Measurements from ENCODE around the gene C20orf204. TPM values are rescaled to one million over a fixed set of nuclear protein-coding genes. Genes with fewer than 3 reads are reported as not detected.

C20orf204 gene
- total and polyA plus RNA-seq, 2 of the 8 experiments (the other 6 are each of a cell fraction or from before 2014, with no cell fraction given) = 0.39 to 0.52 TPM

GRCh38 chr20:64001607-64002011, 34.4 kb upstream of the C20orf204 start (continued):
- TF ChIP-seq CHD7 (IDR thresholded peaks at IDR 0.05; ENCODE audit: insufficient replicate concordance, low read length) (no peak), CTBP2 (IDR thresholded peaks at IDR 0.05; ENCODE audit: borderline replicate concordance, insufficient read depth, insufficient read length, low read length) (no peak), HDAC2 (IDR thresholded peaks at IDR 0.05; ENCODE audit: borderline replicate concordance in 1 of 2, low read depth in 2 of 2, low read length in 2 of 2) (no peak), TCF12 (IDR thresholded peaks at IDR 0.05; ENCODE audit: low read depth, low read length) (no peak), PHF8 (conservative IDR thresholded peaks at IDR 0.05; ENCODE audit: low read depth, low read length) (no peak), FOSL1 (IDR thresholded peaks at IDR 0.05; ENCODE audit: insufficient read depth, low read depth, low read length) (no peak), BRCA1 (IDR thresholded peaks at IDR 0.05; ENCODE audit: low read depth, low read length) (no peak), POU5F1 (IDR thresholded peaks at IDR 0.05; ENCODE audit: low read depth, low read length) (no peak), NANOG (IDR thresholded peaks at IDR 0.05; ENCODE audit: insufficient read depth, low read depth, low read length, poor library complexity, severe bottlenecking) (no peak)
